ENCODE data around the gene SRD5A1.

SRD5A1 gene

DNA sequence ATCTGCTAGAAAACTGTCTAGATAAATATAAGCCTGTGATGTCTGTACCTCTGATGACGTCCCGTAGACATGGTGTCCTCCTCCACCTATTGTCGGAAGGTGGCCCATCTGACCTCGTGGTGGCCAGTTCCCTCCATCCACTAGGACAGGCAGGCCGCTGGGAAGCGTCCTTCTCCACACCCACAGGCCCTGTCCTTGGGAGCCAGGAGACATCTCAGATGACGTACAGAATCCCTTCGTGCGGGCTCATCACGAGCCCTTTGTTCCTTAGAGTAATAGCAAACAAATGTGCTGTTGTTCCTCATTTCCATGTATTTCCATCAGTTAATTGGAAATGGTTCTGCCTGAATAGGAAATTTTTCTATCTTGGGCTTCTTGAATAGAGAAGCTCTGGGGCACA lies 41.6 kb downstream of the SRD5A1 start:
- no peaks in the 10 kb centered on the region for H3K27me3 ChIP-seq (ENCODE audit: control insufficient read depth in 5 of 5, insufficient read depth in 4 of 5, low read length in 5 of 5)
- peaks cover 0 to 6% (median 6%) of the 10 kb centered on the region in 5 donors for H3K36me3 ChIP-seq (ENCODE audit: control insufficient read depth in 5 of 5, insufficient read depth in 5 of 5, low read length in 5 of 5)
- H3K27ac ChIP-seq (ENCODE audit: low read depth, low read length) = no peak overlapping the region
- H3K9ac ChIP-seq (ENCODE audit: low read length in 5 of 5) = no peak overlapping the region
- peaks cover 0 to 2% (median 0%) of the 10 kb centered on the region in 5 donors for H3K9me3 ChIP-seq (ENCODE audit: control insufficient read depth in 5 of 5, low read length in 5 of 5)
- H3K4me3 ChIP-seq (ENCODE audit: low read depth in 1 of 5, low read length in 5 of 5) = no peak overlapping the region
- no peaks in the 10 kb centered on the region for H3K4me1 ChIP-seq (ENCODE audit: control insufficient read depth in 5 of 5, insufficient read depth in 5 of 5, low read length in 5 of 5)

- Histone ChIP-seq H3K27me3 (ENCODE audit: control insufficient read depth in 5 of 5, insufficient read depth in 4 of 5, low read length in 5 of 5) (peaks cover 0 to 6% (median 0%) of the 10 kb centered on the region in 5 donors), H3K4me3 (ENCODE audit: low read depth in 1 of 5, low read length in 5 of 5) (no peak overlapping the region), H3K36me3 (ENCODE audit: control insufficient read depth in 5 of 5, insufficient read depth in 5 of 5, low read length in 5 of 5) (no peaks in the 10 kb centered on the region), H3K9me3 (ENCODE audit: control insufficient read depth in 5 of 5, low read length in 5 of 5) (no peaks in the 10 kb centered on the region), H3K9ac (ENCODE audit: low read length in 5 of 5) (no peak overlapping the region), H3K4me1 (ENCODE audit: control insufficient read depth in 5 of 5, insufficient read depth in 5 of 5, low read length in 5 of 5) (no peaks in the 10 kb centered on the region), H3K27ac (ENCODE audit: low read depth, low read length) (no peak overlapping the region)
These were observed 42.7 kb downstream of the SRD5A1 start for GRCh38 chr5:6675784-6676491.

DNA sequence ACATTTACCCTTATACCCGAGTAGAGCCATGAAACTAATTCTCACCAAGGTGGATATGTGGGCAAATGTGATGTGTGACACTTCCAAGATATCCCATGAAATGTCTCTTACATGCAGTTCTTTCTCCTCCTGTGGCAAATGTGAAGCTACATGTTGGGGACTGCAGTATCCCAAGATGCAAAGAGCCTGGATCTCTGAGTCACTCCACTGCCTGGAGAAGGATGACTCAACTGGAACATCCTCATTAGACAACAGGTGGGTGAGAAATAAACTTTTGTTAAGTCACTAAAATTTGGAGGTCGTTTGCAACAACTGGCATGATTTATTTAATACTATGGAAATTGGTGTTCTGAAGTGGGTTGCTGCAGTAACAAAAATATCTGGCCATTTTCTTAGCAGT lies 43.5 kb downstream of the SRD5A1 start:
- Histone ChIP-seq H3K4me1 (ENCODE audit: control insufficient read depth in 5 of 5, insufficient read depth in 5 of 5, low read length in 5 of 5) (no peaks in the 10 kb centered on the region), H3K9ac (ENCODE audit: low read length in 5 of 5) (no peak overlapping the region), H3K36me3 (ENCODE audit: control insufficient read depth in 5 of 5, insufficient read depth in 5 of 5, low read length in 5 of 5) (no peaks in the 10 kb centered on the region), H3K4me3 (ENCODE audit: low read depth in 1 of 5, low read length in 5 of 5) (no peak overlapping the region), H3K27ac (ENCODE audit: low read depth, low read length) (no peak overlapping the region), H3K27me3 (ENCODE audit: control insufficient read depth in 5 of 5, insufficient read depth in 4 of 5, low read length in 5 of 5) (peaks cover 0 to 8% (median 0%) of the 10 kb centered on the region in 5 donors), H3K9me3 (ENCODE audit: control insufficient read depth in 5 of 5, low read length in 5 of 5) (no peaks in the 10 kb centered on the region)

DNA sequence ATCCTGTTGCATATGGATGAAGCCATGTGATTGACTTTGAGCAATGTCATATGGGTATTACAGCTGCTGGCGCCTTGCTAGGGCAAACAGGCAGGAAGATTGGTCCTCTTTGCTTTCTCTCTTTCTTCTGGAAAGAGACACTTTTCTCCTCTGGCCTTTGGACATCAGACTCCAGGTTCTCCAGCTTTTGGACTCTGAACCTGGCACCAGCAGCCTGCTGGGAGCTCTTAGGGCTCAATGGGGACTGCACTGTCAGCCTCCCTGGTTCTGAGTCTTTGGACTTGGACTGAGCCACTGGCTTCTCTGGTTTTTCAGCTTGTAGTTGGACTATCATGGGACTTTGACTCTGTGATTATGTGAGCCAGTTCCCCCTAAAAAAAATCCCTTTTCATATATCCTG lies 45.1 kb downstream of the SRD5A1 start:
- no peak overlapping the region for H3K9ac ChIP-seq (ENCODE audit: low read length in 5 of 5)
- H3K4me1 ChIP-seq (ENCODE audit: control insufficient read depth in 5 of 5, insufficient read depth in 5 of 5, low read length in 5 of 5) = no peaks in the 10 kb centered on the region
- no peak overlapping the region for H3K27ac ChIP-seq (ENCODE audit: low read depth, low read length)
- H3K4me3 ChIP-seq (ENCODE audit: low read depth in 1 of 5, low read length in 5 of 5) = no peak overlapping the region
- H3K36me3 ChIP-seq (ENCODE audit: control insufficient read depth in 5 of 5, insufficient read depth in 5 of 5, low read length in 5 of 5) = no peaks in the 10 kb centered on the region
- peaks cover 0 to 15% (median 2%) of the 10 kb centered on the region in 5 donors for H3K27me3 ChIP-seq (ENCODE audit: control insufficient read depth in 5 of 5, insufficient read depth in 4 of 5, low read length in 5 of 5)
- H3K9me3 ChIP-seq (ENCODE audit: control insufficient read depth in 5 of 5, low read length in 5 of 5) = no peaks in the 10 kb centered on the region

- H3K4me3 ChIP-seq (ENCODE audit: low read depth in 1 of 5, low read length in 5 of 5) = no peak overlapping the region
- no peaks in the 10 kb centered on the region for H3K4me1 ChIP-seq (ENCODE audit: control insufficient read depth in 5 of 5, insufficient read depth in 5 of 5, low read length in 5 of 5)
- H3K27ac ChIP-seq (ENCODE audit: low read depth, low read length) = no peak overlapping the region
- H3K27me3 ChIP-seq (ENCODE audit: control insufficient read depth in 5 of 5, insufficient read depth in 4 of 5, low read length in 5 of 5) = peaks cover 0 to 15% (median 3%) of the 10 kb centered on the region in 5 donors
- no peak overlapping the region for H3K9ac ChIP-seq (ENCODE audit: low read length in 5 of 5)
- no peaks in the 10 kb centered on the region for H3K9me3 ChIP-seq (ENCODE audit: control insufficient read depth in 5 of 5, low read length in 5 of 5)
- no peaks in the 10 kb centered on the region for H3K36me3 ChIP-seq (ENCODE audit: control insufficient read depth in 5 of 5, insufficient read depth in 5 of 5, low read length in 5 of 5)
These were observed 47.7 kb downstream of the SRD5A1 start for GRCh38 chr5:6680922-6681321.

GRCh38 chr5:6681682-6682081 lies 48.4 kb downstream of the SRD5A1 start:
- Histone ChIP-seq H3K9ac (ENCODE audit: low read length in 5 of 5) (no peak overlapping the region), H3K27me3 (ENCODE audit: control insufficient read depth in 5 of 5, insufficient read depth in 4 of 5, low read length in 5 of 5) (peaks cover 0 to 15% (median 3%) of the 10 kb centered on the region in 5 donors), H3K36me3 (ENCODE audit: control insufficient read depth in 5 of 5, insufficient read depth in 5 of 5, low read length in 5 of 5) (no peaks in the 10 kb centered on the region), H3K9me3 (ENCODE audit: control insufficient read depth in 5 of 5, low read length in 5 of 5) (no peaks in the 10 kb centered on the region), H3K4me3 (ENCODE audit: low read depth in 1 of 5, low read length in 5 of 5) (no peak overlapping the region), H3K4me1 (ENCODE audit: control insufficient read depth in 5 of 5, insufficient read depth in 5 of 5, low read length in 5 of 5) (no peaks in the 10 kb centered on the region), H3K27ac (ENCODE audit: low read depth, low read length) (no peak overlapping the region)

- H3K27ac ChIP-seq (ENCODE audit: low read depth, low read length) = no peak overlapping the region
- H3K36me3 ChIP-seq (ENCODE audit: control insufficient read depth in 5 of 5, insufficient read depth in 5 of 5, low read length in 5 of 5) = no peaks in the 10 kb centered on the region
- no peak overlapping the region for H3K9ac ChIP-seq (ENCODE audit: low read length in 5 of 5)
- peaks cover 0 to 5% (median 5%) of the 10 kb centered on the region in 5 donors for H3K4me1 ChIP-seq (ENCODE audit: control insufficient read depth in 5 of 5, insufficient read depth in 5 of 5, low read length in 5 of 5)
- peaks cover 0 to 15% (median 3%) of the 10 kb centered on the region in 5 donors for H3K27me3 ChIP-seq (ENCODE audit: control insufficient read depth in 5 of 5, insufficient read depth in 4 of 5, low read length in 5 of 5)
- H3K4me3 ChIP-seq (ENCODE audit: low read depth in 1 of 5, low read length in 5 of 5) = no peak overlapping the region
- H3K9me3 ChIP-seq (ENCODE audit: control insufficient read depth in 5 of 5, low read length in 5 of 5) = no peaks in the 10 kb centered on the region
These were observed 49.0 kb downstream of the SRD5A1 start for GRCh38 chr5:6682239-6682638.

DNA sequence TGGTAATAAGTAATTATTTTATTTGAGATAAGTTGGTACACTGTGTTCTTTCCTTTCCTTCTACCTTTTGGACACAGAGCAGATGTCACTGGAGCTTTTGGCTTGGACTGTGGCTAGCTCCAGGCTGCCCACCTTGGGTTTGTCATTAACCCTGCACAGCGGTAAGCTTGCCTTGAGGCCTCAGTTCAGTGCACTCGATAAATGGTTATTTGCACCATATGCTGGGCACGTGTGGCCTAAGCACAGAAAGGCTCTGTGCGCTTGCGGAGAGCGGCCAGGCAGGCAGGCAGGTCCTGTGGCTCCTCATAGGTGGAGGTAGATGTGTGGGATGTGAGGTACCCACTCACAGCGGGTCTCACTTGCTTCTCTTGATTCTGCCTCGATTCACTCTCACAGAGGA lies 50.0 kb downstream of the SRD5A1 start:
- Histone ChIP-seq H3K9ac (ENCODE audit: low read length in 5 of 5) (no peak overlapping the region), H3K4me3 (ENCODE audit: low read depth in 1 of 5, low read length in 5 of 5) (no peak overlapping the region), H3K36me3 (ENCODE audit: control insufficient read depth in 5 of 5, insufficient read depth in 5 of 5, low read length in 5 of 5) (no peaks in the 10 kb centered on the region), H3K9me3 (ENCODE audit: control insufficient read depth in 5 of 5, low read length in 5 of 5) (no peaks in the 10 kb centered on the region), H3K27me3 (ENCODE audit: control insufficient read depth in 5 of 5, insufficient read depth in 4 of 5, low read length in 5 of 5) (peaks cover 0 to 15% (median 3%) of the 10 kb centered on the region in 5 donors), H3K4me1 (ENCODE audit: control insufficient read depth in 5 of 5, insufficient read depth in 5 of 5, low read length in 5 of 5) (peaks cover 0 to 6% (median 5%) of the 10 kb centered on the region in 5 donors), H3K27ac (ENCODE audit: low read depth, low read length) (no peak overlapping the region)

DNA sequence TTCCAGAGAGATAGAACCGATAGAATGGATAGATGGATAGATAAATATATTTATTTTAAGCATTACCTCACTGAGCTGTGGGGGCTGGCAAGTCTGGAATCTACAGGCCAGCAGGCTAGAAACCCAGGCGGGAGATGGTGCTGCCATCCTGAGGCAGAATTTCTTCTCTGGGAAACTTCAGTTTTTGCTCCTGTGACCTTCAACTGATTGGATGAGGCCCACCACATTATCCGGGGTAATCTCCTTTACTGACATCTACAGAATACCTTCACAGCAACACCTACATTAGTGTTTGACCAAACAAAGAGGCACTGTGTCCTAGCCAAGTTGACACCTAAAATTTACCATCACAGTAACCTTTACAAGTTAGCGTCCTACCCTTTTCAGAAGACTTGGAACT lies 50.8 kb downstream of the SRD5A1 start:
- Histone ChIP-seq H3K4me1 (ENCODE audit: control insufficient read depth in 5 of 5, insufficient read depth in 5 of 5, low read length in 5 of 5) (peaks cover 0 to 6% (median 5%) of the 10 kb centered on the region in 5 donors), H3K27ac (ENCODE audit: low read depth, low read length) (no peak overlapping the region), H3K36me3 (ENCODE audit: control insufficient read depth in 5 of 5, insufficient read depth in 5 of 5, low read length in 5 of 5) (no peaks in the 10 kb centered on the region), H3K9ac (ENCODE audit: low read length in 5 of 5) (no peak overlapping the region), H3K4me3 (ENCODE audit: low read depth in 1 of 5, low read length in 5 of 5) (no peak overlapping the region), H3K27me3 (ENCODE audit: control insufficient read depth in 5 of 5, insufficient read depth in 4 of 5, low read length in 5 of 5) (peaks cover 0 to 15% (median 3%) of the 10 kb centered on the region in 5 donors), H3K9me3 (ENCODE audit: control insufficient read depth in 5 of 5, low read length in 5 of 5) (no peaks in the 10 kb centered on the region)

- peaks cover 2 to 9% (median 3%) of the 10 kb centered on the region in 5 donors for H3K27me3 ChIP-seq (ENCODE audit: control insufficient read depth in 5 of 5, insufficient read depth in 4 of 5, low read length in 5 of 5)
- no peaks in the 10 kb centered on the region for H3K36me3 ChIP-seq (ENCODE audit: control insufficient read depth in 5 of 5, insufficient read depth in 5 of 5, low read length in 5 of 5)
- no peak overlapping the region for H3K4me3 ChIP-seq (ENCODE audit: low read depth in 1 of 5, low read length in 5 of 5)
- H3K27ac ChIP-seq (ENCODE audit: low read depth, low read length) = no peak overlapping the region
- H3K4me1 ChIP-seq (ENCODE audit: control insufficient read depth in 5 of 5, insufficient read depth in 5 of 5, low read length in 5 of 5) = peaks cover 0 to 6% (median 5%) of the 10 kb centered on the region in 5 donors
- no peaks in the 10 kb centered on the region for H3K9me3 ChIP-seq (ENCODE audit: control insufficient read depth in 5 of 5, low read length in 5 of 5)
- H3K9ac ChIP-seq (ENCODE audit: low read length in 5 of 5) = no peak overlapping the region
These were observed 53.3 kb downstream of the SRD5A1 start for GRCh38 chr5:6686501-6686900.
